Hepatocyte (in vitro differentiated cells): Measurements from ENCODE around the gene L3MBTL3. TPM values are rescaled to one million over a fixed set of nuclear protein-coding genes. Genes with fewer than 3 reads are reported as not detected.

Experiments
- DNase-seq: peaks from one replicate; pipeline ENCODE4 v3.0.0-alpha.2; 2016; ENCODE audit warnings: low spot score
- H2AFZ ChIP-seq: fragments of 200-600 bp; sonication (generic); 2 replicates; pipeline ENCODE4 v1.6.0; 2016; ENCODE audit warnings: antibody characterized with exemption, mild to moderate bottlenecking
- H3K27ac ChIP-seq: fragments of 200-600 bp; sonication (generic); 2 replicates; pipeline ENCODE4 v1.5.1; 2016; ENCODE audit warnings: mild to moderate bottlenecking
- H3K27me3 ChIP-seq: fragments of 200-600 bp; sonication (generic); 2 replicates; pipeline ENCODE4 v1.6.1; 2016
- H3K36me3 ChIP-seq: fragments of 200-600 bp; sonication (generic); replicated peaks from 2 replicates; pipeline ENCODE4 v1.5.1; 2016; ENCODE audit warnings: low read depth; ENCODE audit not compliant: insufficient read depth
- H3K4me1 ChIP-seq: fragments of 200-600 bp; sonication (generic); 2 replicates; pipeline ENCODE4 v1.5.1; 2016; ENCODE audit warnings: mild to moderate bottlenecking, moderate library complexity; ENCODE audit not compliant: insufficient read depth
- H3K4me2 ChIP-seq: fragments of 200-600 bp; sonication (generic); 2 replicates; pipeline ENCODE4 v1.6.0; 2016
- H3K4me3 ChIP-seq: fragments of 200-600 bp; sonication (generic); 2 replicates; pipeline ENCODE4 v1.5.1; 2016; ENCODE audit warnings: mild to moderate bottlenecking
- H3K79me2 ChIP-seq: fragments of 200-600 bp; sonication (generic); 2 replicates; pipeline ENCODE4 v1.6.0; 2017; ENCODE audit warnings: mild to moderate bottlenecking
- H3K9me2 ChIP-seq: fragments of 200-600 bp; sonication (generic); replicated peaks from 2 replicates; pipeline ENCODE4 v1.6.0; 2017; ENCODE audit warnings: mild to moderate bottlenecking; ENCODE audit not compliant: insufficient read depth
- H3K9me3 ChIP-seq: fragments of 200-600 bp; sonication (generic); 2 replicates; pipeline ENCODE4 v1.5.1; 2016; ENCODE audit warnings: low read depth, mild to moderate bottlenecking
- H4K20me1 ChIP-seq: fragments of 200-600 bp; sonication (generic); 2 replicates; pipeline ENCODE4 v1.6.0; 2016; ENCODE audit warnings: mild to moderate bottlenecking; ENCODE audit not compliant: insufficient read depth, poor library complexity, severe bottlenecking
- EZH2 ChIP-seq: fragments of 200-600 bp; sonication (generic); IDR thresholded peaks from 2 replicates; pipeline ENCODE4 v1.6.1; 2016; ENCODE audit warnings: antibody characterized with exemption, mild to moderate bottlenecking, borderline replicate concordance
- EZH2phosphoT487 ChIP-seq: fragments of 200-600 bp; sonication (generic); IDR thresholded peaks from one replicate; pipeline ENCODE4 v1.6.1; 2018; ENCODE audit warnings: antibody characterized with exemption, mild to moderate bottlenecking, low read depth, moderate library complexity; ENCODE audit not compliant: unreplicated experiment, severe bottlenecking
- WGBS: methylation state at CpG from one replicate; pipeline ENCODE4 v1.1.6; 2016; ENCODE audit warnings: low lambda C conversion rate; ENCODE audit errors: missing lambda C conversion rate; 5-methylcytosine and 5-hydroxymethylcytosine counted together
- polyA plus RNA-seq: library from polyadenylated mRNA; unstranded; fragments of >200 nt; fragmentation: Nextera tagmentation; extraction: Ambion mirVana; gene quantifications from 2 replicates; pipeline ENCODE4 v1.2.1, GENCODE V29; 2016
- total RNA-seq: library from RNA; depleted of rRNA; stranded (reverse); fragments of >200 nt; gene quantifications from 2 replicates; pipeline ENCODE4 v1.2.3, GENCODE V29; 2014
- TF ChIP-seq, protein P1 (sequence below): fragments of 200-600 bp; sonication (generic); IDR thresholded peaks from 2 replicates; pipeline ENCODE4 v1.5.1; 2016; ENCODE audit warnings: antibody characterized with exemption, mild to moderate bottlenecking; ENCODE audit not compliant: poor library complexity

Gene L3MBTL3
- total and polyA plus RNA-seq, 2 experiments from 2014 or later: 5.3 to 20.1 TPM

- Histone ChIP-seq H3K36me3 (no peaks in the 10 kb centered on the region), H4K20me1 (no peaks in the 10 kb centered on the region), H3K4me3 (no peak overlapping the region), H3K9me3 (no peaks in the 10 kb centered on the region), H3K79me2 (no peaks in the 10 kb centered on the region), H2AFZ (no peak overlapping the region), H3K27ac (no peak overlapping the region), H3K4me2 (no peak overlapping the region), H3K27me3 (no peaks in the 10 kb centered on the region), H3K4me1 (no peaks in the 10 kb centered on the region), H3K9me2 (no peaks in the 10 kb centered on the region)
- TF ChIP-seq EZH2 (no peak), EZH2phosphoT487 (no peak)
- TF ChIP-seq, protein P1, sequence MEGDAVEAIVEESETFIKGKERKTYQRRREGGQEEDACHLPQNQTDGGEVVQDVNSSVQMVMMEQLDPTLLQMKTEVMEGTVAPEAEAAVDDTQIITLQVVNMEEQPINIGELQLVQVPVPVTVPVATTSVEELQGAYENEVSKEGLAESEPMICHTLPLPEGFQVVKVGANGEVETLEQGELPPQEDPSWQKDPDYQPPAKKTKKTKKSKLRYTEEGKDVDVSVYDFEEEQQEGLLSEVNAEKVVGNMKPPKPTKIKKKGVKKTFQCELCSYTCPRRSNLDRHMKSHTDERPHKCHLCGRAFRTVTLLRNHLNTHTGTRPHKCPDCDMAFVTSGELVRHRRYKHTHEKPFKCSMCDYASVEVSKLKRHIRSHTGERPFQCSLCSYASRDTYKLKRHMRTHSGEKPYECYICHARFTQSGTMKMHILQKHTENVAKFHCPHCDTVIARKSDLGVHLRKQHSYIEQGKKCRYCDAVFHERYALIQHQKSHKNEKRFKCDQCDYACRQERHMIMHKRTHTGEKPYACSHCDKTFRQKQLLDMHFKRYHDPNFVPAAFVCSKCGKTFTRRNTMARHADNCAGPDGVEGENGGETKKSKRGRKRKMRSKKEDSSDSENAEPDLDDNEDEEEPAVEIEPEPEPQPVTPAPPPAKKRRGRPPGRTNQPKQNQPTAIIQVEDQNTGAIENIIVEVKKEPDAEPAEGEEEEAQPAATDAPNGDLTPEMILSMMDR: no peak
- WGBS: 97% methylated on average over 2 of the region's 2 CpGs
- DNase-seq: no peak
Observed at GRCh38 chr6:130050230-130050629, 31.8 kb downstream of the L3MBTL3 start.

GRCh38 chr6:130054725-130055124 lies 36.3 kb downstream of the L3MBTL3 start:
- no peak overlapping the region for H3K27ac ChIP-seq
- no peak overlapping the region for H3K4me3 ChIP-seq
- H3K36me3 ChIP-seq: no peaks in the 10 kb centered on the region
- no peak for DNase-seq
- no peaks in the 10 kb centered on the region for H3K4me1 ChIP-seq
- no peak overlapping the region for H3K4me2 ChIP-seq
- no peak overlapping the region for H2AFZ ChIP-seq
- TF ChIP-seq EZH2 (no peak), EZH2phosphoT487 (no peak)
- TF ChIP-seq, protein P1: no peak
- 97% methylated on average over 7 of the region's 7 CpGs for WGBS
- H4K20me1 ChIP-seq: no peaks in the 10 kb centered on the region
- H3K9me3 ChIP-seq: no peaks in the 10 kb centered on the region
- H3K9me2 ChIP-seq: no peaks in the 10 kb centered on the region
- no peaks in the 10 kb centered on the region for H3K79me2 ChIP-seq
- no peaks in the 10 kb centered on the region for H3K27me3 ChIP-seq

DNA sequence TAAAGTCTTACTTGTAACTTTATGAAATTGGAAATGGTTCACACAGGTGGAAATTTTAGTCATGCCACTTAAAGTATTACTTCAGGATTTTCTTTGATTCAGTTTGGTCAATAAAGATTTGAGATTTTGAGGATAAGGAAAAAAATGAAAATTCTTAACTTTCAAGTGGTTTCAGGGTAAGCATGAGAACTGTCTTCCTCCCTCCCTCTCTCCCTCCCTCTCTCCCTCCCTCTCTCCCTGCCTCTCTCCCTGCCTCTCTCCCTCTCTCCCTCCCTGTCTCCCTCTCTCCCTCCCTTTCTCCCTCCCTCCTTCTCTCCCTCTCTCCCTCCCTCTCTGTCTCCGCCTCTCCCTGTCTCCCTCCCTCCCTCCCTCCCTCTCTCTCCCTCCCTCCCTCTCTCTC lies 36.9 kb downstream of the L3MBTL3 start:
- Histone ChIP-seq H3K9me3 (no peaks in the 10 kb centered on the region), H3K79me2 (no peaks in the 10 kb centered on the region), H4K20me1 (no peaks in the 10 kb centered on the region), H3K27ac (no peak overlapping the region), H3K27me3 (no peaks in the 10 kb centered on the region), H3K4me3 (no peak overlapping the region), H3K4me1 (no peaks in the 10 kb centered on the region), H3K9me2 (no peaks in the 10 kb centered on the region), H3K36me3 (no peaks in the 10 kb centered on the region), H2AFZ (no peak overlapping the region), H3K4me2 (no peak overlapping the region)
- WGBS: no CpG with 5 or more reads among the region's 1 CpG
- no peak for TF ChIP-seq EZH2phosphoT487
- no peak for TF ChIP-seq EZH2
- TF ChIP-seq, protein P1: no peak
- DNase-seq: no peak

DNA sequence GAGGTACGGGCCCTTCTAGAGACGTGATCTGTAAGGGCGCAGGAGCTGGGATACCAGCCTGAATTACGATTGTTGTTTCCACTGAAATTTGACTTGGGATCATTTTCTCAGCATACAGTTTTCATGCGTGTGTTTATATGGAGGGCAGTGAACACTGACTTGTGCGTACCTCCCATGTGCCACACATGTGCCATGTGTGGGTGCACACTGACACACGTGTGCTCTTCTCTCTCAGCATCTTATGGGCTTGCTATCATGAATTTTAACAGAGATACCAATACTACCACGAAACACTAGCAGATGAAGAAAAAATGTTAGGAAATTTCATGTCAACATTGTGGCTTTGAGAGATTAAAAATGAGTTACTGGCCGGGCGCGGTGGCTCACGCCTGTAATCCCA lies 39.1 kb downstream of the L3MBTL3 start:
- Histone ChIP-seq H3K4me3 (no peak overlapping the region), H3K27ac (no peak overlapping the region), H2AFZ (no peak overlapping the region), H3K9me2 (no peaks in the 10 kb centered on the region), H3K9me3 (no peaks in the 10 kb centered on the region), H3K27me3 (no peaks in the 10 kb centered on the region), H3K36me3 (no peaks in the 10 kb centered on the region), H3K79me2 (no peaks in the 10 kb centered on the region), H4K20me1 (no peaks in the 10 kb centered on the region), H3K4me1 (no peaks in the 10 kb centered on the region), H3K4me2 (no peak overlapping the region)
- TF ChIP-seq, protein P1: no peak
- no peak for TF ChIP-seq EZH2phosphoT487
- TF ChIP-seq EZH2: no peak
- DNase-seq: no peak
- WGBS: 98% methylated on average over 12 of the region's 12 CpGs
